HG02678 (cell line): ENCODE results near the gene CLOCK.

Source experiments
- ATAC-seq: cut with Tn5 transposase; IDR thresholded peaks from one replicate; pipeline ENCODE4 v1.9.1; 2021; ENCODE audit warnings: mild to moderate bottlenecking, moderate library complexity; ENCODE audit not compliant: unreplicated experiment

The CLOCK gene

DNA sequence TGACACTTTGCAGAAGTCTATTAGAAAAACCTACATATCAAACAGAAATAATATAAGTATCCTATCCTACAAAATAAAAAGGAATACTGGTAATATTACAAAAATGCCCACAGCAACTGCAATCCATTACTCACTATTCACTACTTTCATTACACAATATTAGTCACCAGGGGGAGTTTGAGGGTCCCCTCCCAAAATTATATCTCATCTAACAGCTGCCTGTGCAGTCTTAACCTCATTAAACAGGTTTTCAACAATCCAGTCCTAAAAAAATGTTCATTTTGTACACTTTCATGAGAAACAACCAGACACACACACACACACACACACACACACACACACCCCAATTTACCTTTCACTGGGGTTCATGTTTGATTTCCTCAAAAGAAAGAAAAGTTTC is 2.9 kb downstream of the CLOCK start:
- ATAC-seq: no peak

DNA sequence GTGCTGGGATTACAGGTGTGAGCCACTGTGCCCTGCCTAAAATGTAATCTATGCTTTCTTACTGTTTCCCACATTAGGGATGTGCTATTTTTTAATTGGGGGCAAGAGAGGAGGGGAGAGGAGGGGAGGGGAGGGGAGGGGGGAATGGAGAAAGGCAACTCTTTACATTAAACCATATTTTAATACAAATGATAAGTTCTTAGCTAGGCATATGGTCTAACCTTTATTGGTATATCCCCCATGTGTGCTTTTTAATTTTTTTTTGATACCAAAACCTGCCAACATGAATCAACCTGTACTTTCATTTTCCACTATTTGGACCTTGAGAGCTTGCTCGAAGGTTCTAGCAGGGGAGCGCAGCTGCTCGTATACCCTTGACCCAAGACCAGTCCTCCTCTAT is 6.4 kb downstream of the CLOCK start:
- no peak for ATAC-seq

DNA sequence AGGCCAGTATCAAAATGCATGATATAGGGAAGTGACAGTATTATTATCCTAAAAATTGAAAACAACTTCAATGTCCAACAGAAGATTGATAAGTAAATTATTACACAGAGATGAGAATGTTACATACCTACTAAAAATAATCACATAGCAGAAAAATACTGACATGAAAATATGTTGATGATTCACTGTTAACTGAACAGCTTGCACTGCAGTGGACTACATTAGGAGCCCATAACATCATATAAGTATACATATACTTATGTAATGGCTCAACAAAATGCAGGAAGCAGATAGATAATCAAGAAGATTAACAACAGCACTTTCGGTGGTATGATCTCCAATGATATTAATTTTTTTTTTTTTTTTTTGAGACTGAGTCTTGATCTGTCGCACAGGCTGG is 7.1 kb downstream of the CLOCK start:
- no peak for ATAC-seq

DNA sequence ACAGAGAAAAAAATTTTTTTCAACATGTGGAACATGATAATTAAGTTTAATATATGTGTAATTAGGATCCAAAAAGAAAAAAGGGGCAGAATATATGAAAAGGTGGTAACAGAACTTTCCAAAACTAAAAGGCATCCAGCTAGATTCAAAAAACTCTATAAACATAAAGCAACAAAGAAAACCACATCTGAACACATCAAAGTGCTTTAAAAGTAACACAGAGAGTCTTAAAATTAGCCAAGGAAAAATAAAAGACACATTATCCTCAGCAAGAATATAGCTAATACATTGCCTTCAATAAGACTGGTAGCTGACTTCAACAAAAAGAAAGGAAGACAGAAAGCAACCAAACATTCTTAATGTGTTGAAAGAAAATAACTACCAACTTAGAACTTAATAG is 8.2 kb downstream of the CLOCK start:
- no peak for ATAC-seq

DNA sequence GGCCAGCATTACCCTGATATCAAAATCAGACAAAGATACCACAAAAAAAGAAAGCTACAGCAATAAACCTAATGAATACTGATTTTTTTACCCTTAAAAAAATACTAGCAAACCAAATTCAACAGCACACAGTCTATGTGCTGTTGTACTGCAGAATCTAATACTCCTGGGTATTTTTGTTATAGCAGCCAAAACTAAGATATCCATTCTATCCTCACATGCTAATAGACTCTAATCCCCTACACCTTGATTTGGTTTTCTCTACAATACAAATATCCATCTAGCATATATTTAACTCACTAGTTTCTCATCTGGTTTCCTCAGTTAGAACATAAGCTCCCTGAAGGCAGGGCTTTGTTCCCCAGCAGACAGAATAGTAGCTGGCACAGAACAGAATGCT is 12.4 kb downstream of the CLOCK start:
- no peak for ATAC-seq

DNA sequence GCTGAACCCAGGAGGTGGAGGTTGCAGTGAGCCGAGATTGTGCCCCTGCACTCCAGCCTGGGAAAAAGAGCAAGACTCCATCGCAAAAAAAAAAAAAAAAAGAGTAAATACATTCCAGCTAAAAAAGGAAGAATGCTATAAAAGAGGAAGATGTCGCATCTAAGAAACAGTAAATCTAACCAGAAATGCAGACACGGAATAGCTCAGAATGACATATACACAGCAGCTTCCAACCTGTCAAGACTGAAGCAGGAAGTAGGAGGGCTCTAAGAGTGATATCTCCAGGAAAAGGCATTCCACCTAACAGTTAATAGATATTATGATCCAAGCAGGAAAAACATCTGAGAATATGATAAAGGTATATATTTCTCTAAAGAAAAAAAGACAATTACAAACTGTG is 16.0 kb downstream of the CLOCK start:
- no peak for ATAC-seq

DNA sequence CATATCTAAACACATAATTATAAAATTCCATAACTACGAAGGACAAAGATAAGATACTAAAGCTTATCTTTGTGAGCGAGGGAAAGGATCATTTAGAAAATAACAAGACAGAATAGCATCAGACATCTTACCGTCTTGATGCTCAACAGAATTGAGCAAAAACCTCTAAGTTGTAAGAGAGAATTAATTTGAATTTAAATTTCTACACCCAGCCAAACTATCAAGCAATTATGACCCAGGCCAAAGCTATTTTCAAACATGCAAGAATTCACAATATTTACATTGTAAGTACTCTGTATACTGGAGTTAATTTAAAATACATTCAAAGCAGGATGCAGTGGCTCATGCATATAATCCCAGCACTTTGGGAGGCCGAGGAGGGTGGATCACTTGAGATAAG is 16.5 kb downstream of the CLOCK start:
- ATAC-seq: no peak

DNA sequence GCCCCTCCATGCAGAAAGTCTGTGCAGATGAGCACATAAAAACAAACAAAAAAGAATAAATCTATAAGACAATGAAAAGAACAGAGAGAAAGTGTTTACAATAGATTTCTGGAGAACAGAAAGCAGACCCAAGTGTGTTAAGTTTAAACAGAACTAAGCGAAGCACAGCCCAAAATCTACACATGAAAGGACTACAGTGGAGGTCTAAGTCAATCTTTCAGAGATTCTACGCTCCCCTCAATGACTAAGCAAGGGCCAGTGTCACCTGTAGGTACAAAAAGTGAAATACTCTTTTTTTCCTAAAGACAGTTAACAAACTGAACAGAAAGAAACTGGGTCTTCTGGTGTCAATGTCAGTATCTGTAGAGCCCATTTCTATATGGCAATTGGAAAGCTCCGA is 18.2 kb downstream of the CLOCK start:
- no peak for ATAC-seq

DNA sequence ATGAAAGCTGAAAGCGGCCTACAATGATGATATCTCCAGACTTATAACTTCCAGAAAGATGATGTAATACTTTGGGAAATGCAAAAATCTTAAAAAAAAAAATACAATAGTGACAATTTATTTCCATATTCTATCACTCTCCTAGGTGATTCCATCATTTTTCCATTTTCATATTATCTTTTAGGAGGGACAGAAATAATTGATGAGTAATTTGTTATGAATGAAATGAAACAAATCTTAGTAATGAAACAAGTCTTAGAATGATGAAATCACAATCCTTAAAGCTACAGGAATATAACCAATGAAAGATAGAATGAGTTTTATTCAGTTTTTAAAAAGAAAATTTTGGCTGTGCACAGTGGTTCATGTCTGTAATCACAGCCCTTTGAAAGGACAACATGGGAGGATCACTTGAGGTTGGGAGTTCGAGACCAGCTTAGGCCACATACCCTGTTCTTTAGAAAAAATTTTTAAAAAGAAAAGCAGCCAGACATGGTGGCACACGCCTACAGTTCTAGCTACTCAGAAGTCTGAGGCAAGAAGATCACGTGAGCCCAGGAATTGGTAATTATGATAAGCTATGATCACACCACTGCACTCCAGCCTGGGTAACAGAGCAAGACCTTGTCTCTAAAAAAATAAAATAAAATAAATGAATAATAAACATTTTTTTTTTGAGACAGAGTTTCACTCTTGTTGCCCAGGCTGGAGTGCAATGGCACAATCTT is 21.7 kb downstream of the CLOCK start:
- ATAC-seq: no peak

DNA sequence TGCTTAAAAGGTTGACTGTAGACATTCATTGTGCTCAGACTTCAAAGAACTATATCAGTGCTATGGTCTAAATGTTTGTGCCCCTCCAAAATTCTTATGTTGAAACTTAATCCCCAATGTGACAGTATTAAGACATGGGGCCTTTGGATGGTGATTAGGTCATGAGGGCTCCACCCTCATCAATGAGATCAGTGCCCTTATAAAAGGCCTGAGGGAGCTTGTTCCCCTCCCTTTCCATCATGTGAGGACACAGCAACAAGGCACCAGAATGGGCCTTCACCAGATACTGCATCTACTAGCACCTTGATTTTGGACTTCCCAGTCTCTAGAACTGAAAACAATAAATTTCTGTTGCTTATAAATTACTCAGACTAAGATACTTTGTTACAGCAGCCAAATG is 28.3 kb downstream of the CLOCK start:
- no peak for ATAC-seq

DNA sequence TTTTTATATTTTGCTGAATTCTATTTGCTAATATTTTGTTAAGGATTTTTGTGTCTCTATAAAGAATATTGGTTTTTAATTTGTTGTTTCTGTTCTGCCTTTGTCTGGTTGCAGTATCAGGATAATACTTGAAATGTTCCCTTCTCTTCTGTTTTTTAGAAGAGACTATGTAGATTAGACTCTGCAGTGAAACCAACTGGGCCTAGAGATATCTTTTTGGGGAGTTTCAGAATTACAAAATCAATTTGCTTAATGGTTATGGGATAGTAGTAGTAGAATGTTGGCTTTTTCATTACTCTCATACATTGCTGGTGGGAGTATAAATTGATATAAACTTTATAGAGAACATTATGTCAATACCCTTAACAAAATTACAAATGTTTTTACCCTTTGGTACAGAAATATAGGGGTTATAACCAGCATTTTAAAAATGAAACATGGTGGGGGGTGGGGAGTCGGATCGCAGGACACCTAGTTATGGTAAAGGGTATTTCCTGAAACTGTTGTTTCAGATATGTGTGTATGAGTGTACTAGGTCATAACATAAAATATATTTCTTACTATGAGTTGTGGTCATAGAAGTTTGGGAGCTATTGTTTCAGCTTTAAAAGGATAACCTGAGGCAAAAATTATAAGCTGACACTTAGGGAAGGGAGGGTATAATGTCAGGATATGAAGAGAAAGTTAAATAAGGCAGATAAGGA is 29.0 kb downstream of the CLOCK start:
- ATAC-seq: no peak

DNA sequence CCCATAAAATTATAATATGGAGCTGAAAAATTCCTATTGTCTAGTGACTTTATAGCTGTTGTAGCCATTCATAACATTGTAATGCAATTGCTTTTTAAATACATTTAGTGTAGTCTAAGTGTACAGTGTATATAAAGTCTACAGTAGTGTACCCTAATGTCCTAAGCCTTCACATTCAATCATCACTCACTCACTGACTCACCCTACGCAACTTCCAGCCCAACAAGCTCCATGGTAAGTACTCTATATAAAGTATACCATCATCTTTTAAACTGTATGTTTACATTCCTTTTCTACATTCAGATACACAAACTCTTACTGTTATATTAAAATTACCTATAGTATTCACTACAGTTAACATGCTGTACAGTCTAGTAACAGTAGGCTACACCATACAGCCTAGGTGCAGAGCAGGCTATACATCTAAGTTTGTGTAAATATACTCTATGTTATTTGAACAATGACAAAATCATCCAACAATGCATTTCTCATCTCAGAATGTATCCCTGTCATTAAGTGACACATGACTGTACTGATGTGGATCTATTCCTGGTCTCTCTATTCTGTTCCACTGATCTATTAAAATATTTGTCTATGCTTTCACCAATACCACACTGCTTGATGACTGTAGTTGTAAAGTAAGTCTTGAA is 33.7 kb downstream of the CLOCK start:
- no peak for ATAC-seq

DNA sequence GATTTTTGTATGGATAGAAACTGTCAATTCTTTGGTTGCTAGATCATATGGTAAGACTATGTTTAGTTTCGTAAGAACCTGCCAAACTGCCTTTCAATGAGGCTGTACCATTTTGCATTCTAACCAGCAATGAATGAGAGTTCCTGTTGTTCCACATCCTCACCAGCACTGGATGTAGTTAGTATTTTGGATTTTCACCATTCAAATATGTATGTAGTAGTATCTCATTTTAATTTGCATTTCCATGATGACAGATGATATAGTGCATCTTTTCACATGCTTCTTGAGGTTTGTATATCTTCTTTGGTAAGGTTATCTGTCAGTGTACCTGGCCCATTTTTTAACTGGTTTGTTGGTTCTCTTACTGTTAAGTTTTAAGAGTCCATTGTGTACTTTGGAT is 34.6 kb downstream of the CLOCK start:
- no peak for ATAC-seq

DNA sequence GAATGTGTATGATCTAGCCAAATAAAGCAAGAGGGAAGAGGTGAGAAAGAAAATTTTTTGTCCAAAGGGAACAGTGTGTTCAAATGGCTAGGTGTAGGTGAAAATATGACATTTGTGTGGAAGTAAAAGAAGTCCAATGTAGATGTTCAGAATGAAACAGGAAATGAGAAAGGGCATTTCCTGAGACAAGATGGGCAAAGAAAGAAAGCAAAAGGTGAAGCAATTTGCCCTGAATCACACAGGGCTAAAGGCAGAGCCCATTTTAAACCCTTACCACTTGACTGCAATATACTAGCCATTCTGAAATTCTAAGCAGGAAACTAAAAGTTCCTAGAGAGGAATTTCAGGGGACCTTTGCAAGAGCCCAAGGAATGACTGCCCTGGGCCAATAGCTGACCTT is 36.0 kb downstream of the CLOCK start:
- ATAC-seq: no peak

DNA sequence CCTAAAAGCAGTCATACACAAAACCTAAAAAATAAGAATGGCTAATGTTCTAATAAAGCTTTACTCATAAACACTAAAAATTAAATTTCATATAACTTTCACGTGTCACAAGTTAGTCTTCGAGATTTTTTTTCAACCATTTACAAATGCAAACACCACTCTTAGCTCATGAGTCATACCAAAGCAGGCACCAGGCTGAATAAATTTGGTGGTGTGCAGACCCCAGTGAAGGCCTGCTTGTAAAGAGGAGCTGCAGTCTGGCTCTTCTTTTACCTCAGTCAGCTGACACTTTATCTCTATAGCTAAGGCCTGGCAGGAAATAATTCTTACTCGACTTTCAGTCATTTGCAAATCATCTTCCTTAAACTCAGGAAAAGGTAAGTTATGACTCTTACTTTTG is 37.4 kb downstream of the CLOCK start:
- no peak for ATAC-seq

DNA sequence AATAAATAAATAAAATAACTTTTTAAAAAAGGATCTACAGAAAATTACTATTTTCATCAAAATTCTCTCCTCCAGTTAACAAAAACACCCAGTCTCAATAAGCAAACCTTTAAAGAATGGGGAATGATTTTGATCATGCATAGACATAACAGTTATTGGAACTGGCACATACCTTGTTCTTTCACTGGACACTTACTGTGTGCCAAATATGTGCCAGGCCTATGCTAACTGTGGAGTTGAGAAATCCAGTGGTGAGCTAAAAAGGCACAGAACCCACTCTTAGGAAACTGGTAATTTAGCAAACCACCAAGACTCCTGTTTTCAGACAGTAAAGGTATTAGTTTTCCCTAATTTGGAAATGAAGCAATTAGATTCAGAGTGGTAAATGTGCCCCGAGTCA is 39.1 kb downstream of the CLOCK start:
- ATAC-seq: no peak

DNA sequence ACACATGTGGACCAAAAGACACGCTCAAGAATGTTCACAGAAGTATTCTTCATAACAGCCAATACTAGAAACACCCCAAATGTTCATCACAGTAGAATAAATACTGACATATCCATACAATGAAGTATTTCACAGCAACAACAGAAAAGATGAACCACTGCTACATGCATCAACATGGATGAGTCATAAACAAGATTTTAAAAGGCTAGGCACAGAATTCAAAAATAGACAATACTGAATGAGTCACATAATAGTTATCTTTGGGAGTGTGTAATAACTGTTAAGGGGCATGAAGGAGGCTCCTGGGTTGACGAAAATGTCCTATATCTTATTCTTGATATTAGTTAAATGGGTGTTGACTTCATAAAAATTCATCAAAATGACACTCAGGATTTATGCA is 43.5 kb downstream of the CLOCK start:
- no peak for ATAC-seq

DNA sequence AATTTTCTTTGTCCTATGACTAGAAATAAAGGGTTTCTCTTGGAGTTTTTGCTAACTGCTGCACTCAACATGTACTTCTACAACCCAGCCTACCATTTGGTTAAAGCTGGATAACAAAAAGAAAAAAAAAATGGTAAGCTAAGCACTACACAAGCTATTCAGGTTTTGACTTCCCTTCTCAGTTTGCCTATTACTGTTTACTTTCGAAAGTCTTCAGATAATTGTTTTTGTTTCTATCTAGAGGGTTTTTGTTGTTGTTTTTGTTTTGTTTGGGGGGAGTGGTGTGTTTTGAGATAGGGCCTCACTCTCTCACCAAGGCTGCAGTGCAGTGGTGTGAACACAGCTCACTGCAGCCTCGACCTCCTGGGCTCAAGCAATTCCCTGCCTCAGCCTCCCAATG is 46.6 kb downstream of the CLOCK start:
- ATAC-seq: no peak

DNA sequence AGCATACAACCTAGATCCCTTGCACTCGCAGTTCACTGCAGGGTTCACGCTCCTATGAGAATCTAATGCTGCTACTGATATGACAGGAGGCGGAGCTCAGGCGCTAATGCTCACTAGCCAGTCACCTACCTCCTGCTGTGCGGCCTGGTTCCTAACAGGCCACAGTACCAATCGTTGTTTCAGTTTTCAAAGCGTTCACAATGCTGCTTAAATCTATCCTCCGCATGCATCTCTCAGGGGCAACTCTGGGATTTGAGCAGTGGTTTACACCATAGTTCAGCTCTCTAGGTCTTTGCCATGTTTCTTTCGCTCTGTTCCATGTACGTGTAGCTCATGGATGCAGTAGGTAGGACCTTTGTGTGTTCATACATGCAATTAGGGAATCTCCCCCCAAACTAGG is 47.2 kb downstream of the CLOCK start:
- no peak for ATAC-seq

DNA sequence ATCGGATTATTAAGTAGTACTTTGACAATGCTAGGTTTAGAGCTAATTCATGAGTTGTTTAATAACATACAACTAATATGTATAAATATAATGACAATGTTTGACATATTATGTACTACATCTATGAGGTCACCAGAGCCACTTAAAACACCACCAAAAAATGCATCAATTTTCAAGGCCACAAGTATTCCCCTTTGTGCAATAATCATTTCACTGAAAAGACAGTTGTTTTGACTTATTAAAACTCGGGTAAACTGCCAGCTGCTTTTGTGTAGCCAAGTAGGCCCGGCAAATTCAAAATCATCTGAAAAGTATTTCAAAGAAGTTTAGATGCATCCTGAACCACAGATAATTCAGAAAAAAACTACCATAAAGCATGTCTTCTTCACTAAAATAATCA is 48.7 kb downstream of the CLOCK start:
- no peak for ATAC-seq

DNA sequence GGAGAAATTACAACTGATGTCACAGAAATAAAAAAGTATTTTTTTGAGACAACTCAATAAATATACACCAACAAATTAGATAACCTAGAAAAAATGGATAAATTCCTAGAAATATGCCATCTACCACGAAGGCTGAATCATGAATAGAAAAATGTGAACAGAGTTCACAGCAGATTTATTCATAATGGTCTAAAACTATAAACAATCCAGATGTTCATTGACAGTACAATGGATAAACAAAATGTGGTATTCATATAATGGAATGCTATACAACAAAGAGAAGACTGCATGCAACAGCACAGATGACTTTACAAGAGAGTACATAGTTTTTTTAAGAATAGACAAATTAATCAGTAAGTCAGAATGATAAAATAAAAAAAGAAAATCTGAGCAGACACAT is 55.2 kb downstream of the CLOCK start:
- ATAC-seq: no peak

DNA sequence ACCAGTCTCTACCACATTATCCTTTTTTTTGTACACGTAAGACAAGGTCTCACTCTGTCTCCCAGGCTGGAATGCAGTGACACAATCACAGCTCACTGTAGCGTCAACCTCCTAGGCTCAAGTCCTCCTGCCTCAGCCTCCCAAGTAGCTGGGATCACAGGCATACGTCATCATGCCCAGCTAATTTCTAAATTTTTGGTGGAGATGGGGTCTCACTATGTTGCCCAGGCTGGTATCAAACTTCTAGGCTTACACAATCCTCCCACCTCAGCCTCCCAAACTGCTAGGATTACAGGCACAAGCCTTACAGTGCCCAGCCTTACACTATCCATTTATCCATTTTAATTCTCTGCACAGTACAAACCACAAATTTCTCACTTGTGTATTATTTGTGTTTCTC is 58.0 kb downstream of the CLOCK start:
- ATAC-seq: no peak
